HG03095 (cell line): ENCODE data around the gene TMED9.
A peak's percentile ranks its signal among the peaks of the same experiment; 100 is the strongest.
"Not testable (repeated sequence)": the region's sequence is repeated elsewhere in the genome, so short reads cannot be mapped to it uniquely, and the experiment has no call there.

ENCODE experiments used
- ATAC-seq: cut with Tn5 transposase; IDR thresholded peaks from one replicate; pipeline ENCODE4 v1.9.1; 2021; ENCODE audit warnings: moderate library complexity; ENCODE audit not compliant: unreplicated experiment

Gene TMED9

DNA sequence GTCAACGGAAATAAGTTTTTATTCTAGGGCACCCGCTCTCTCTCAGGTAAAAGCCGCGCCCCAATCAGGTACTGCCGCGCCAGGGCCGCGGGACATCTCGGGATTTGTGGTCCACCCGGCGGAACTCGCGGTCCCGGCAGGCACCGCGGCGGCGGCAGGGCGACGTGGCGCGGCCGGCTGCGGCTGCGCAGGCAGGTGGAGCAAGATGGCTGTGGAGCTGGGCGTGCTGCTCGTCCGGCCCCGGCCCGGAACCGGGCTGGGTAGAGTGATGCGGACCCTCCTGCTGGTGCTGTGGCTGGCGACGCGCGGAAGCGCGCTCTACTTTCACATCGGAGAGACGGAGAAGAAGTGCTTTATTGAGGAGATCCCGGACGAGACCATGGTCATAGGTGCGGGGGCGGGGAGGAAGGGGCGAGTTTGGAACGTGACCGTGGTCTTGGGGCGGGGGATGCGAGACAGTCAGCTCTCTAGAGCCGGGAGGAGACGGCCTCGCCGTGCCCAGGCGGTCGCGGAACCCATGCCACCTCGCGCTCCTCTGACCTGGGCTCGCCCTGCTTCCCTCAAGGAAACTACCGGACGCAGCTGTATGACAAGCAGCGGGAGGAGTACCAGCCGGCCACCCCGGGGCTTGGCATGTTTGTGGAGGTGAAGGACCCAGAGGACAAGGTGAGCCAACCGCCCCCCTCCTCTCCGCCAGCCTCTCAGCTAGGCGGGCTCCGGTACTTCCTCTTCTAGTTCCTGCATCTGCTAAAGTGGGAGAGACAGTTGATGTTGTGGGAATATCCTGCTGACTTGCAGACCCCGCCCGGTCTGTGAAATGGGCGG lies at the start of gene TMED9:
Gene TMED9 (plus strand): TSS at position 194 of the 825 bp plus-strand sequence. CDS start 12 bp downstream, at position 206.
- ATAC-seq = peak; percentile 90

DNA sequence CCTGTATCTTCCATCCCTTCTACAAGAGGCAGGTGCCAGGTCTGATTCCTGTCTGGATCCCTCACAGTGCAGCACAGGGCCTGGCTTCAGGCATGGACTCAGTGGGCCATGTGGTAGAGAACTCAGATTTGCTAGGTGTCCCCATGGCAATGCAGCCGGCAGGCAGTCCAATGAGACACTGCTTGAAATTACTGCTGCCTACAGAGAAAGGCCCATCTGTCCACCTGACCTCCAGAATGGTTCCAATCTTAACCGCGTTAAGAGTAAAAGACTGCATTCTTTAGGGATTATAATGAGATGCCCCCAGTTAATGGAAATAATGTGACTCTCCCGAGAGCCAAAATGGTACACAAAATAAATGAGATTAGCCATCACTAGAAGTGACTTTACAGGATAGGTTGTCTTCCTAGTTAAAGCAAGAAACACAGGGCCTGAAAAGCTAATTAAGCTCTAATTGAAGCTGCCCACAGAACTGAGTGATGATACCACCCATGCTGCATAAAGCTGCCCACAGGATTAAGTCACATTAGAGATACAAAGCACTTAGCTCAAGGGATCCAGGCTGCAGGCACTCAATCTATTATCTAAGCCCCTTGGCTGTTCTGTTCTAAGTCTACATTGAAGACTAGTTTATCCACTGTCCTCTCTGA lies 49.1 kb upstream of the TMED9 start:
- no peak for ATAC-seq

DNA sequence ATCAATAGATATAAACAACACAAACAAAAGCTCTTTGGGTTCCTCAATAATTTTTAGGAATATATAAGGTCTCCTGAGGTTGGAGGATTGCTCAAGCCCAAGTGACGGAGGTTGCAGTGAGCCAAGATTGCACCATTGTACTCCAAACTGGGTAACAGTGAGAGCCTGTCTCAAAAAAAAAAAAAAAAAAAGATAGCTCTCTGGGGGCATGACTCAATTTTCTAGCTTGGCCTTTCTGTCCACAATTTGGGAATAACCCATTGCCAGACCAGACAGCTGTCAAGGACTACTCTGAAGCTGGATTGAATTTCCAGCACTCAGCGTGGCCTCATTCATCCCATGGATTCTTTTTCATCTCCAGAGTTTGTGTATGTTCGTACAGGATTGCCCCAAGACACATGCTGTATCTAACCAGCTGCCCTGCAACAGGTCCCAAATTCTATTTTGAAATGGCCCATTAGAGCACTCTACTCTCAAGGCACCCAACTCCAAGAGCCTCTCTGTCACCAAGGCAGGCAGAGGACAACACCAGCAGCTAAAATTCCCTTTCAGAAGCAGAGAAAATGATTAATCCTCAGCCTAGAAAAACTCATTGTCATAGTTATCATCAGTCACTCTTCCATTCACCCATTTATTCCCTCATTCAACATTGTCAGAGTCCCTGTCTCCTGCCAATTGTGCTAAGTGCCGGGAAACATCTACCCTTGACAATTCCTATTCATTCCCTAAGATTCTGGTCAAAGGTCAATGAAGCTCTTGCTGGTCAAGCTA lies 46.3 kb upstream of the TMED9 start:
- no peak for ATAC-seq

DNA sequence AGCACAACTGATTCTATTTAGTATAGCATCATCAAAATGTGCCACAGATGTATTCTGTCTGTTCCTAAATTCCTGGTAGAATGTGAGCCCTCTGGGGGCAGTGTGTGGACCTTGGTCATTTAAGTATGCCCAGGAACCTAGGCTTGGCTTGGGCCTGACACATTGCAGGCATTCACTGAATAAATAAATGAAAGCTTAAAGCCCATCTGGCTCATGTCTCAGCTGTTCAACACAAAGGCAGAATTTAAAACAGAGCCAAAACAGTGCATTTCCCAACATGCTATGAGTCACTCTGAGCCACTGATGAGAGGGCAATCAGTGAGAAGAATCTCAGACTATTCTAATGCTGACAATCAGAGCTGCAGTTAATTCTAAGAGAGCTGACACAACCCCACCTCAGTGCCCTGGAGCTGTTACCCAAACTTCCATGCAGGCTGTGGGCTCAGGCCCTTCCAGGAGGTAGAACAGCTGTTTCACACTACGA lies 45.7 kb upstream of the TMED9 start:
- no peak for ATAC-seq

DNA sequence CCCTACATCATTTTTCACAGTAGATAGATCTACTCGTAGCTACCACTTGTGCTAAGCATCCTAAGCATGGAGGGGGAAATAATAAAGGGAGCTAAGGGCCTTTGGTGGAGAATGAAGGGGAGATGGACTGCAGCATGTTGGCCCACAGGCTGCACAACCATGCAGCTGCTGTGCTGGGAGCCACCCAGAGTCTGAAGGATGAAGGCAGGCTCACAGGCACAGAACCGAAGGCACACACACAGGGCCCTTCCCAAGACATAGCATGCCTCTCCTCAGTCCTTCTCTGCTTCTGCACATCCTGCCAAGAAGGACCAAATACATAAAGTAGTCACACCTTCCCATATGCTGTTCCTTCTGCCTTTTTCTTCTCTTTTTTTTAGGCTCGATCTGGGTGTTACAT lies 44.3 kb upstream of the TMED9 start:
- ATAC-seq = no peak

DNA sequence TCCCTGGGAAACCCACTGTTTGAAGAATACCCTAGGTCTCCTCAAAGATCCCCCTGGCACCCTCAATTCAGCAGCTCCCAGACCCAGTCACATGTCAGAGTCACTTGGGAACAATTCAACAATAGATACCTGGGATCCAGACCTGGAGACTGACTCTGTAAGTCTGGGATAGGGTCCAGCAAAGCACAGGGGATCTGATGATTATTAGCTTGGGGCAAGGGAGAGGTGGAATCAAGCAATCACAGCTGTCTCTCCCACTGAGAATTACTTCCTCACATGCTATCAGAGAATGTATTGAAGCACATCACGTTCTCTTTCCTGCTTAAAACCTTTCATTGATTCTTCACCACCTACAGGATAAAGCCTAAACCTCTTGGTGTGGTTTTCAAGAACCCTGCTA lies 43.5 kb upstream of the TMED9 start:
- ATAC-seq = no peak

GRCh38 chr5:177550122-177550521 lies 41.9 kb upstream of the TMED9 start:
- no peak for ATAC-seq

GRCh38 chr5:177552839-177553455 lies 39.1 kb upstream of the TMED9 start:
- ATAC-seq = no peak

DNA sequence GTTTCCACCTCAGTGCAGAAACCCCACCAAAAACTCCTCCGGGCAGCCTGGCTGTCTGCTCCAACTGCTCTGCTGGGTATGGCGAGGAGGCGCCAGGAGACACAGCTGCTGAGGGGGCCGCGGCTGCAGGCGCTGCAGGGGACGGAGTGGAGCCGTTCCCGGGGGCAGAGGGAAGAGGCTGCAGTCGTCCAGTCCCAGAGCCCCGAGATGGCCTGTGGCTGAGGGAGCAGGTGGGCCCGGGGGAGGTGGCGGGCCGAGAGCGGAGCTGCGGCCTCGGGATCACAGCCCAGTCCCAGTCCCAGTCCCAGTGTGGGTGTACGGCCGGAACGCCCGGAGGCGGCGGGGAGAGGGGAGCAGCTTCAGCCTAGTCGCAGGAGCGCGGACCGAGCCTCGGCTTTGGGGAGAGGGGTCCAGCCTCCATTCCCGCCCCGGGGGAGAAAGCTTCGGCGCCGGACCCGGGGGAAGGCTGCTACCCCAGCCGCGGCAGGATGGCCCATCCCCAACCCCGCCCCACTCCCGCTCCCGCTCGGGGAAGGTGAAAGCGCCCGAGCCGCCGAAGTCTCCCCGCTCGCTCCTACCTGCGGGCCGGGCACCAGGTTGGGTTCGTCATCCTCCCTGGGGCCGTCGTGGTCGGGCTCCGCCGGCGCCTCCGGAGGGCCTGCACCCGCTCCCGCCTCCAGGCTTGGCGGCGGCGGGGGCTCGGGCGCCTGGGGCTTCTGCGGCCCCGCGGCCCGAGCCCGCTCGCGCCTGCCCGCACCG lies 38.2 kb upstream of the TMED9 start:
- peak; percentile 40 for ATAC-seq

GRCh38 chr5:177554474-177555111 lies 37.4 kb upstream of the TMED9 start, which contains the start of gene FAM193B:
TSS of gene FAM193B (minus strand) at chr5:177554563. CDS start at chr5:177554458, 105 bp downstream.
- peak; percentile 91 for ATAC-seq

DNA sequence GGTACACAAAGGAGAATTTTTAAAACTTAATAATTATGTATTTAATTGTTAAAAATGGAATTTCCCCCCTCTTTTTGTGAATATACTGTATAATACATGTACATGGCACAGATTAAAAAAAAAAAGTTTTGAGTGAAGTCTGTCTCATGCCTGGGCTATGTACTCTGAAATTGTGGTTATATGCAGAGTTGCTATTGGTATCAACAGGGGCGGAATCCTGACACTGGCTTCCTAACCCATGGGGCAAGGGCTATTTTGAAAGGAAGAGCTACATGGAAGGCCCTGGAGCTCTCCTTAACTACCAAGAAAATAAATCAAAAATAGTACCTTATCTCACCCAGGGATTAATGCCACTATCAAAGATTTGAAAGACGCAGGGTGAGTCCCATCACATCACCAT lies 36.8 kb upstream of the TMED9 start:
- no peak for ATAC-seq

DNA sequence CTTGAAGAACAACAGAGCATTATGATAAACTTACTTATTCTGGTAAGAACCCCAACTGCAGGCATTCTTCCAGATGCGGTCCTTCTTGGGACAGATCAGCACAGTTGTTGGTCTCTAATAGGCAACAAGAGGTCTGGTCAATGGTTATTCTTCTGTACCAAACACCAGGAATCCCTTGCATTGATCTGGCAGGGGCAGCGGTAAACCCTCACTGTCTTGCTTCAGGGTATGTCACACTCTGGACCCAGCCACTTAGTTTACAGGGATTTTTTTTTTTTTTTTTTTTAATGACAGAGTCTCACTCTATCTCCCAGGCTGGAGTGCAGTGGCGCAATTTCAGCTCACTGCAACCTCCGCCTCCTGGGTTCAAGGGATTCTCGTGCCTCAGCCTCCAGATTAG lies 36.3 kb upstream of the TMED9 start:
- ATAC-seq = no peak

DNA sequence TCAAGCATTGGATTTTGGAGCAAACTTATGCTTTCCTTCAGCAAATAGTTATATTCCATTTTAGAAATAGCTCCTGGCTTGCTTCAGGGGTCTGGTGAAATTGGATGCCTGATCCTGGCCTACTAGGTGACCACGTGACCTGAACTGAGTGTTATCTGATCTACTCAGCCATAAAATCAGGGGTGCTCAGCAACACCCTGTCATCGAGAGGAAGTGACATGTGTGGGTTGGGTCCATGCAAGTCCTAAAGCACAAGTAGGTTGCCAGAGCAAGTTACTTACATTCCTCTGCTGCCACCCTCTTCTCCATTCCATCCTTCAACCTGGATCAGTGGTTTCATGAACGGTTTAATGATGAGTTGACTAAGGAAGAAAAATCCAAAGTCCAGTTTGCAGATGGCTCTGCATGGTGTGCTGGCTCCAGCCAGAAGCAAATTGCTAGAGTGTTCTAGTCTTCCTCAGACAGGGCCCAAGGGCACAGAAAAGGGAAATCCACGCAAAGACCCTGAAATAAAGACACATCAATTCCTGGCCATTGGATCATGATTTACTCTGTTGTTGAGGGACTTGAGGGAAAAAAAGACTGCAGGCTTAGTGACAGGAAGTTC lies 34.9 kb upstream of the TMED9 start:
- ATAC-seq = no peak

- no peak for ATAC-seq
These were observed 34.2 kb upstream of the TMED9 start for GRCh38 chr5:177557796-177558195.

- ATAC-seq = not testable (repeated sequence)
These were observed 32.5 kb upstream of the TMED9 start for GRCh38 chr5:177559446-177559941.

DNA sequence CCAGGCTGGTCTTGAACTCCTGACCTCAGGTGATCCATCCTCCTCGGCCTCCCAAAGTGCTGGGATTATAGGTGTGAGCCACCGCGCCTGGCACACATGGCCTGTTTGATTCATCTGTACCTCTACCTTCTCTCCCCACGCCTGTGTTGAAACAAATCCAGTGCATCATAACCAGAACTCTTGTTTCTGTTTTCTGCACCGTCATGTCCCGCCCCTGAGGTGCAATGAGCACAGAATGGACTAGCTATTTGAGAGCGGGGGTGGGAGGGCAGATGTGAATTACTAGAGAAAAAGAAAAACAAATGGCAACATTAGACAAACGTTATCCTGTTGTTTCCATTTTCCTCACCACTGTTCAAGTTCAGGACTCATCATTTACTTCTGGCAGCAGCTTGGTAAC lies 27.0 kb upstream of the TMED9 start:
- no peak for ATAC-seq

DNA sequence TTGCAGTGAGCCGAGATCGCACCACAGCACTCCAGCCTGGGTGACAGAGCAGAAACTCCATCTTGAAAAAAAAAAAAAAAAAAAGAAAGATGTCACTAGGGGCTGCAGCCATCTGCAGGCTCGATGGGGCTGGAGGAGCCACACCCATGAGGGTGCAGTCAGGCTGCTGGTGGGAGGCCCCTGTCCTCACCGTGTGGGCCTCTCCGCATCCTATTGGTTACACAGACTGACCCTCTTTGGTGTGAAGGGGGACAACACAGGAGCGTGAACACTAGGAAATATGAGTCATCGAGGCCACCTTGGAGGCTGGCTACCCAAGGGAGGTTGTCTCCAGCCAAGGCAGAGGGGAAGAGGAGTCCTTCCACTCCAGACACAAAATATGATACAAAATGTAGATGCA lies 23.7 kb upstream of the TMED9 start:
- no peak for ATAC-seq

DNA sequence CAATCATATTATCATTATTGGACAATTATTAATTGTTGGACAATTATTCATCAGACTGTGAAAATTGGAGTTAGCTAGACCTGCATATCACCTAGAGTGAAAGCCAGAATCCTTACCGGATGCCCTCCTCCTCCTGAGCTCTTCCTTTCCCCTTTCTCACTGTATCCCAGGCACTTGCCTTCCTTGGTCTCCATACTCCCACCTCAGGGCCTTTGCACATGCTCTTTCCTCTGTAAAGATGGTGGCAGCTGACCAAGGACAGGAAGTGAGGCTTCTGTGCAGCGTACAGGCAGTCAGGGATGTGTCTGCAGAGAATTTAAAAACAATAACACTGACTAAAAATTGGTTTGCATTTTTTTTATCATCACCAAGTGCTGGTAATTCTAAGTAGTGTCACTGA lies 22.1 kb upstream of the TMED9 start:
- no peak for ATAC-seq

GRCh38 chr5:177575488-177575887 lies 16.5 kb upstream of the TMED9 start:
- no peak for ATAC-seq
